Osteoblast (primary cell): Measurements from ENCODE around the gene METTL15. TPM values are rescaled to one million over a fixed set of nuclear protein-coding genes. Genes with fewer than 3 reads are reported as not detected.

Experiments
- DNase-seq: peaks from one replicate; pipeline ENCODE4 v3.0.0; 2011; ENCODE audit warnings: low spot score, mixed read lengths; ENCODE audit not compliant: insufficient read length; ENCODE audit errors: missing footprints
- H2AFZ ChIP-seq: 2 replicates; pipeline ENCODE4 v1.6.0; 2011; ENCODE audit warnings: mild to moderate bottlenecking, low read length
- H3K27ac ChIP-seq: 2 replicates; pipeline ENCODE4 v1.5.1; 2011; ENCODE audit warnings: mild to moderate bottlenecking, low read depth, low read length, moderate library complexity
- H3K27me3 ChIP-seq: 2 replicates; pipeline ENCODE4 v1.6.0; 2012; ENCODE audit warnings: mild to moderate bottlenecking, control low read depth, inconsistent platforms, low read length, moderate library complexity; ENCODE audit not compliant: insufficient read depth
- H3K36me3 ChIP-seq: 2 replicates; pipeline ENCODE4 v1.5.1; 2011; ENCODE audit warnings: mild to moderate bottlenecking, low read length, control low read depth, moderate library complexity; ENCODE audit not compliant: insufficient read depth
- H3K4me1 ChIP-seq: 2 replicates; pipeline ENCODE4 v1.5.1; 2011; ENCODE audit warnings: mild to moderate bottlenecking, low read length, control low read depth, moderate library complexity; ENCODE audit not compliant: insufficient read depth
- H3K4me2 ChIP-seq: 2 replicates; pipeline ENCODE4 v1.6.0; 2011; ENCODE audit warnings: mild to moderate bottlenecking, low read length; ENCODE audit not compliant: insufficient read depth
- H3K4me3 ChIP-seq: fragments of 200-600 bp; sonication (generic); 3 replicates; pipeline ENCODE4 v1.5.1; 2012; ENCODE audit warnings: mild to moderate bottlenecking, low read length, inconsistent platforms; ENCODE audit not compliant: insufficient read depth
- H3K79me2 ChIP-seq: 2 replicates; pipeline ENCODE4 v1.6.0; 2012; ENCODE audit warnings: mild to moderate bottlenecking, low read length, control low read depth, inconsistent platforms; ENCODE audit not compliant: insufficient read depth
- H3K9me3 ChIP-seq: 2 replicates; pipeline ENCODE4 v1.5.1; 2011; ENCODE audit warnings: low read depth, low read length, control low read depth
- H4K20me1 ChIP-seq: 2 replicates; pipeline ENCODE4 v1.6.0; 2012; ENCODE audit warnings: mild to moderate bottlenecking, low read length, control low read depth; ENCODE audit not compliant: insufficient read depth
- CTCF ChIP-seq: IDR thresholded peaks from 2 replicates; pipeline ENCODE4 v1.5.1; 2011; ENCODE audit warnings: mild to moderate bottlenecking, low read depth, low read length, moderate library complexity; ENCODE audit errors: extremely low read depth
- total RNA-seq: library from RNA; depleted of rRNA; stranded (reverse); fragments of >200 nt; gene quantifications from 2 replicates; pipeline ENCODE4 v1.2.3, GENCODE V29; 2012

METTL15 gene
- total RNA-seq, 1 donor: 13.4 TPM

DNA sequence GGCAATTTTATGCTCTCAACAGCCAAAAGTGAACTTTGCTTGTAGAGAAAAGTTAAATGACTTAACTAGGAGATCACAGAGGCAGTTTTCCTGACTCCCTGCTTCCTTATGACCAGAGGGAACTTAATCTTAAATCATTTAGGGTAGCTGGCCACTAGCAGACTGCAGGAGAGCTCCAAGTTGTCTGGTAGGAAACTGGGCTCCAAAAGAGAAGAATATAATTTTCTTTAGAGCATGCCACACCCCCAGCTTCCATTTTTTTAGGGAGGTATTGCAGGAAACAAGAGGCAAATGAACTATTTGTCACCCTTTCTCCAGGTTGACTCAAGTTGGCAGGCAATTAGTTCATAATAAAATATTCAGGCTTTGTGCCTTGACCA is 2.6 kb downstream of the METTL15 start:
- Histone ChIP-seq H3K79me2 (peaks cover 69% of the 10 kb centered on the region), H3K27ac (peak overlapping the region; percentile 95), H3K4me3 (peak overlapping the region; percentile 85), H2AFZ (peak overlapping the region; percentile 82), H3K9me3 (no peaks in the 10 kb centered on the region), H3K4me2 (peak overlapping the region; percentile 94), H3K27me3 (no peaks in the 10 kb centered on the region), H3K4me1 (peaks cover 26% of the 10 kb centered on the region), H4K20me1 (no peaks in the 10 kb centered on the region), H3K36me3 (peaks cover 10% of the 10 kb centered on the region)
- peak; percentile 18 for DNase-seq
- no peak for TF ChIP-seq CTCF

- H3K4me2 ChIP-seq: no peak overlapping the region
- no peak overlapping the region for H3K4me3 ChIP-seq
- no peak for DNase-seq
- peaks cover 10% of the 10 kb centered on the region for H3K4me1 ChIP-seq
- H4K20me1 ChIP-seq: no peaks in the 10 kb centered on the region
- H3K9me3 ChIP-seq: no peaks in the 10 kb centered on the region
- H3K27ac ChIP-seq: no peak overlapping the region
- H2AFZ ChIP-seq: no peak overlapping the region
- peaks cover 10% of the 10 kb centered on the region for H3K36me3 ChIP-seq
- TF ChIP-seq CTCF: no peak
- H3K79me2 ChIP-seq: peaks cover 55% of the 10 kb centered on the region
- H3K27me3 ChIP-seq: no peaks in the 10 kb centered on the region
Measured at GRCh38 chr11:28114116-28114515, 5.9 kb downstream of the METTL15 start.

DNA sequence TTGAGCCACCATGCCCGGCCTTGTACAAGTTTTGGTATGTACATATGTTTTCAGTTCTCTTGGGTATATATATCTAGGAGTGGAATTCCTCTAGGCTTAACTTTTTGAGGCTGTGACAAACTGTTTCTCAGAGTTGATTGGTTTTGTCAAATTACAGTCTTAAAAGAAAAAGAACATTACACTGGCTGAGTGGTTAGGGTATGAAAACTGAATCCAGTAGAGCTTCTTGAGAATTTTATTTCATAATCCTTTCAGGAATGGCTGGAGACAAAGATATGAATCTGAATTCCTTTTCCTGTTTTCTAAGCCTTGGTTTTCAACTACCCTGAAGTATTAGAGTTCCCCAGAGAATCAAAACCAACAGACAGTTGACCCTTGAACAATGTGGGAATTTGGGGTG is 6.5 kb downstream of the METTL15 start:
- H4K20me1 ChIP-seq: no peaks in the 10 kb centered on the region
- no peak for DNase-seq
- H3K36me3 ChIP-seq: peaks cover 10% of the 10 kb centered on the region
- H3K4me1 ChIP-seq: peaks cover 6% of the 10 kb centered on the region
- TF ChIP-seq CTCF: no peak
- H3K79me2 ChIP-seq: peaks cover 54% of the 10 kb centered on the region
- no peak overlapping the region for H3K4me2 ChIP-seq
- H3K4me3 ChIP-seq: no peak overlapping the region
- no peaks in the 10 kb centered on the region for H3K27me3 ChIP-seq
- no peaks in the 10 kb centered on the region for H3K9me3 ChIP-seq
- H2AFZ ChIP-seq: no peak overlapping the region
- no peak overlapping the region for H3K27ac ChIP-seq

GRCh38 chr11:28117712-28118111 is 9.5 kb downstream of the METTL15 start:
- peaks cover 1% of the 10 kb centered on the region for H3K4me1 ChIP-seq
- H3K79me2 ChIP-seq: peaks cover 34% of the 10 kb centered on the region
- H3K9me3 ChIP-seq: no peaks in the 10 kb centered on the region
- no peak for DNase-seq
- H4K20me1 ChIP-seq: no peaks in the 10 kb centered on the region
- no peak overlapping the region for H2AFZ ChIP-seq
- H3K27me3 ChIP-seq: no peaks in the 10 kb centered on the region
- peaks cover 10% of the 10 kb centered on the region for H3K36me3 ChIP-seq
- peak overlapping the region; percentile 7 for H3K27ac ChIP-seq
- no peak overlapping the region for H3K4me3 ChIP-seq
- TF ChIP-seq CTCF: no peak
- H3K4me2 ChIP-seq: no peak overlapping the region
